PC-3 (cell line): ENCODE measurements around the gene KIF9.

ENCODE experiments used
- EZH2 ChIP-seq: fragments of 300-600 bp; sonication (generic); IDR thresholded peaks from one replicate; pipeline ENCODE4 v1.6.1; 2017; ENCODE audit warnings: antibody characterized with exemption, mild to moderate bottlenecking, low read length; ENCODE audit not compliant: unreplicated experiment
- EZH2phosphoT487 ChIP-seq: fragments of 300-600 bp; sonication (generic); IDR thresholded peaks from 2 replicates; pipeline ENCODE4 v1.6.1; 2018; ENCODE audit warnings: mild to moderate bottlenecking, antibody characterized with exemption, low read length, borderline replicate concordance
- TF ChIP-seq, protein P1 (sequence below): fragments of 300-600 bp; sonication (generic); conservative IDR thresholded peaks from 2 replicates; pipeline ENCODE4 v1.5.1; 2017; ENCODE audit warnings: antibody characterized with exemption, low read depth, mild to moderate bottlenecking, low read length

DNA sequence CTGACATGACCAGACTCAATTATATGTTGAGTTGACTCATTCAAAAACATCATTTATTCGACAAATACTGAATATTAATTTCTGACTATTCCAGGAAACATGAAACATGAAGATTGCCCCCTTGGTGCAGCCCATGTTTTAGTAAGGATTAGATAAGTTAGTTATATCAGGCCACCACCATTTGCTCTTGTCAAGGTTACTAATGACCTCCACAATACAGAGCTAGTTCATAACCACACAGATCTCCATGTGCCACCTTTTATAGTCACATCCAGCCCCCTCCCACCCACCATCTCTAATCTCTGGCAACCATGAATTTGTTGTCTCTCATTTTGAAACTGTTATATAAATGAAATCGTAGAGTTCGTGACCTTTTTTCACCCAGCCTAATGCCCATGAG is 15.8 kb upstream of the KIF9 start:
- TF ChIP-seq, protein P1, sequence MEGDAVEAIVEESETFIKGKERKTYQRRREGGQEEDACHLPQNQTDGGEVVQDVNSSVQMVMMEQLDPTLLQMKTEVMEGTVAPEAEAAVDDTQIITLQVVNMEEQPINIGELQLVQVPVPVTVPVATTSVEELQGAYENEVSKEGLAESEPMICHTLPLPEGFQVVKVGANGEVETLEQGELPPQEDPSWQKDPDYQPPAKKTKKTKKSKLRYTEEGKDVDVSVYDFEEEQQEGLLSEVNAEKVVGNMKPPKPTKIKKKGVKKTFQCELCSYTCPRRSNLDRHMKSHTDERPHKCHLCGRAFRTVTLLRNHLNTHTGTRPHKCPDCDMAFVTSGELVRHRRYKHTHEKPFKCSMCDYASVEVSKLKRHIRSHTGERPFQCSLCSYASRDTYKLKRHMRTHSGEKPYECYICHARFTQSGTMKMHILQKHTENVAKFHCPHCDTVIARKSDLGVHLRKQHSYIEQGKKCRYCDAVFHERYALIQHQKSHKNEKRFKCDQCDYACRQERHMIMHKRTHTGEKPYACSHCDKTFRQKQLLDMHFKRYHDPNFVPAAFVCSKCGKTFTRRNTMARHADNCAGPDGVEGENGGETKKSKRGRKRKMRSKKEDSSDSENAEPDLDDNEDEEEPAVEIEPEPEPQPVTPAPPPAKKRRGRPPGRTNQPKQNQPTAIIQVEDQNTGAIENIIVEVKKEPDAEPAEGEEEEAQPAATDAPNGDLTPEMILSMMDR, result no peak
- no peak for TF ChIP-seq EZH2phosphoT487
- no peak for TF ChIP-seq EZH2
